Panc1 (cell line): ENCODE results near the gene TWIST2. TPM values are rescaled to one million over a fixed set of nuclear protein-coding genes. Genes with fewer than 3 reads are reported as not detected.

Experiments used
- ATAC-seq: fragments of 200-7000 bp; cut with Tn5 transposase; 2 replicates; pipeline ENCODE4 v1.9.1; 2020; ENCODE audit warnings: mild to moderate bottlenecking, moderate library complexity
- BruUV-seq: library from RNA; stranded (reverse); fragments of 400-500 nt; replicated peaks from 2 replicates; lab custom pipeline; 2021; lab: Mats Ljungman, UMichigan
- CTCF ChIA-PET: fragments of 300-600 bp; sonication (Branson Sonifier 250); formaldehyde crosslinking; loops from one replicate; lab custom pipeline; 2022; ENCODE audit warnings: antibody characterized with exemption; lab: Charles Lee
- POLR2A ChIA-PET: fragments of 300-600 bp; sonication (Branson Sonifier 250); formaldehyde crosslinking; loops from one replicate; lab custom pipeline; 2022; ENCODE audit warnings: antibody characterized with exemption; lab: Charles Lee
- DNase-seq: peaks from one replicate; pipeline ENCODE4 v3.0.0-alpha.2; 2010; ENCODE audit warnings: low read depth, low spot score
- H3K27ac ChIP-seq: 2 replicates; pipeline ENCODE4 v1.5.1; 2011; ENCODE audit warnings: mild to moderate bottlenecking, low read length, inconsistent platforms
- H3K27me3 ChIP-seq: fragments of 200-500 bp; sonication (Bioruptor generic); 2 replicates; pipeline ENCODE4 v1.6.0; 2014; ENCODE audit warnings: low read length, inconsistent platforms; ENCODE audit not compliant: control insufficient read depth, insufficient read depth
- H3K36me3 ChIP-seq: fragments of 200-500 bp; sonication (Bioruptor generic); 2 replicates; pipeline ENCODE4 v1.5.1; 2014; ENCODE audit warnings: inconsistent platforms, mild to moderate bottlenecking, low read length, moderate library complexity; ENCODE audit not compliant: control insufficient read depth, insufficient read depth
- H3K4me1 ChIP-seq: 2 replicates; pipeline ENCODE4 v1.5.1; 2011; ENCODE audit warnings: inconsistent platforms, mild to moderate bottlenecking, low read length, moderate library complexity; ENCODE audit not compliant: control insufficient read depth, insufficient read depth
- H3K4me3 ChIP-seq, 2 experiments: 2 replicates each; pipeline ENCODE4 v1.5.1; 2011 to 2012; ENCODE audit warnings: low read depth in 2 of 2, low read length in 2 of 2, mild to moderate bottlenecking in 2 of 2, inconsistent platforms in 1 of 2, moderate library complexity in 1 of 2
- H3K9me3 ChIP-seq: fragments of 200-500 bp; sonication (Bioruptor generic); 2 replicates; pipeline ENCODE4 v1.5.1; 2014; ENCODE audit warnings: low read depth, mild to moderate bottlenecking, inconsistent platforms, low read length, moderate library complexity; ENCODE audit not compliant: control insufficient read depth, insufficient read depth
- POLR2AphosphoS5 ChIP-seq: IDR thresholded peaks from 2 replicates; pipeline ENCODE4 v1.6.1; 2012; ENCODE audit warnings: mild to moderate bottlenecking, low read depth, low read length, moderate library complexity
- SIN3A ChIP-seq: IDR thresholded peaks from 2 replicates; pipeline ENCODE4 v1.6.1; 2012; ENCODE audit warnings: low read depth, mild to moderate bottlenecking, low read length, moderate library complexity, borderline replicate concordance; ENCODE audit not compliant: insufficient read depth
- TCF7L2 ChIP-seq: IDR thresholded peaks from 2 replicates; pipeline ENCODE4 v1.6.1; 2011; ENCODE audit warnings: mild to moderate bottlenecking, low read depth, low read length, inconsistent platforms
- in situ Hi-C: cut with HindIII; loops from 2 replicates; pipeline ENCODE4 v1.10.0; 2016; ENCODE audit warnings: low sequenced_read_pairs, low pct_unique_long_range_greater_than_20kb
- intact Hi-C: fragments of 100-400 bp; cut with micrococcal nuclease; formaldehyde crosslinking; loops from one replicate; pipeline ENCODE4 v1.10.0; 2022; ENCODE audit not compliant: unreplicated experiment
- total RNA-seq: library from RNA; stranded (reverse); gene quantifications from one replicate; pipeline ENCODE4 v1.2.1, GENCODE V29; 2021; ENCODE audit not compliant: unreplicated experiment
- TF ChIP-seq, protein P1 (sequence below): fragments of 450-650 bp; IDR thresholded peaks from 2 replicates; pipeline ENCODE4 v1.5.1; 2017; ENCODE audit warnings: mild to moderate bottlenecking
- TF ChIP-seq, protein P2 (sequence below), 2 experiments: IDR thresholded peaks; 2 replicates each; pipeline ENCODE4 v1.6.1; 2011 to 2012; ENCODE audit warnings: low read depth in 2 of 2, control low read depth in 1 of 2, low read length in 1 of 2, mild to moderate bottlenecking in 1 of 2, moderate library complexity in 1 of 2; ENCODE audit not compliant: insufficient read depth in 1 of 2

TWIST2 gene
- total RNA-seq, 1 experiment from 2014 or later, result 4.2 TPM

- Histone ChIP-seq H3K27ac (no peak overlapping the region), H3K27me3 (no peaks in the 10 kb centered on the region), H3K4me1 (peaks cover 3% of the 10 kb centered on the region; the same call in 1 of the 2 replicates), H3K4me3 (no peak overlapping the region), H3K36me3 (no peaks in the 10 kb centered on the region), H3K9me3 (no peaks in the 10 kb centered on the region)
- TF ChIP-seq SIN3A (no peak), POLR2AphosphoS5 (no peak)
- no peak for DNase-seq
- ChIA-PET CTCF (no interaction called here), POLR2A (no interaction called here)
- no TSS peak for BruUV-seq
- intact Hi-C loops (no loop called here), in situ Hi-C loops (no loop called here)
- ATAC-seq, result no peak
Observed at GRCh38 chr2:238899386-238899785, 51.5 kb downstream of the TWIST2 start.

- no TSS peak for BruUV-seq
- H3K27me3 ChIP-seq, result no peaks in the 10 kb centered on the region
- DNase-seq, result no peak
- no peaks in the 10 kb centered on the region for H3K4me1 ChIP-seq
- TF ChIP-seq, protein P1, sequence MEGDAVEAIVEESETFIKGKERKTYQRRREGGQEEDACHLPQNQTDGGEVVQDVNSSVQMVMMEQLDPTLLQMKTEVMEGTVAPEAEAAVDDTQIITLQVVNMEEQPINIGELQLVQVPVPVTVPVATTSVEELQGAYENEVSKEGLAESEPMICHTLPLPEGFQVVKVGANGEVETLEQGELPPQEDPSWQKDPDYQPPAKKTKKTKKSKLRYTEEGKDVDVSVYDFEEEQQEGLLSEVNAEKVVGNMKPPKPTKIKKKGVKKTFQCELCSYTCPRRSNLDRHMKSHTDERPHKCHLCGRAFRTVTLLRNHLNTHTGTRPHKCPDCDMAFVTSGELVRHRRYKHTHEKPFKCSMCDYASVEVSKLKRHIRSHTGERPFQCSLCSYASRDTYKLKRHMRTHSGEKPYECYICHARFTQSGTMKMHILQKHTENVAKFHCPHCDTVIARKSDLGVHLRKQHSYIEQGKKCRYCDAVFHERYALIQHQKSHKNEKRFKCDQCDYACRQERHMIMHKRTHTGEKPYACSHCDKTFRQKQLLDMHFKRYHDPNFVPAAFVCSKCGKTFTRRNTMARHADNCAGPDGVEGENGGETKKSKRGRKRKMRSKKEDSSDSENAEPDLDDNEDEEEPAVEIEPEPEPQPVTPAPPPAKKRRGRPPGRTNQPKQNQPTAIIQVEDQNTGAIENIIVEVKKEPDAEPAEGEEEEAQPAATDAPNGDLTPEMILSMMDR, result no peak
- TF ChIP-seq, protein P2, sequence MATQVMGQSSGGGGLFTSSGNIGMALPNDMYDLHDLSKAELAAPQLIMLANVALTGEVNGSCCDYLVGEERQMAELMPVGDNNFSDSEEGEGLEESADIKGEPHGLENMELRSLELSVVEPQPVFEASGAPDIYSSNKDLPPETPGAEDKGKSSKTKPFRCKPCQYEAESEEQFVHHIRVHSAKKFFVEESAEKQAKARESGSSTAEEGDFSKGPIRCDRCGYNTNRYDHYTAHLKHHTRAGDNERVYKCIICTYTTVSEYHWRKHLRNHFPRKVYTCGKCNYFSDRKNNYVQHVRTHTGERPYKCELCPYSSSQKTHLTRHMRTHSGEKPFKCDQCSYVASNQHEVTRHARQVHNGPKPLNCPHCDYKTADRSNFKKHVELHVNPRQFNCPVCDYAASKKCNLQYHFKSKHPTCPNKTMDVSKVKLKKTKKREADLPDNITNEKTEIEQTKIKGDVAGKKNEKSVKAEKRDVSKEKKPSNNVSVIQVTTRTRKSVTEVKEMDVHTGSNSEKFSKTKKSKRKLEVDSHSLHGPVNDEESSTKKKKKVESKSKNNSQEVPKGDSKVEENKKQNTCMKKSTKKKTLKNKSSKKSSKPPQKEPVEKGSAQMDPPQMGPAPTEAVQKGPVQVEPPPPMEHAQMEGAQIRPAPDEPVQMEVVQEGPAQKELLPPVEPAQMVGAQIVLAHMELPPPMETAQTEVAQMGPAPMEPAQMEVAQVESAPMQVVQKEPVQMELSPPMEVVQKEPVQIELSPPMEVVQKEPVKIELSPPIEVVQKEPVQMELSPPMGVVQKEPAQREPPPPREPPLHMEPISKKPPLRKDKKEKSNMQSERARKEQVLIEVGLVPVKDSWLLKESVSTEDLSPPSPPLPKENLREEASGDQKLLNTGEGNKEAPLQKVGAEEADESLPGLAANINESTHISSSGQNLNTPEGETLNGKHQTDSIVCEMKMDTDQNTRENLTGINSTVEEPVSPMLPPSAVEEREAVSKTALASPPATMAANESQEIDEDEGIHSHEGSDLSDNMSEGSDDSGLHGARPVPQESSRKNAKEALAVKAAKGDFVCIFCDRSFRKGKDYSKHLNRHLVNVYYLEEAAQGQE (IDR thresholded peaks at IDR 0.05; ENCODE audit: insufficient read depth in 1 of 2, low read depth in 2 of 2, low read length in 1 of 2), result no peak
- TF ChIP-seq TCF7L2 (no peak), SIN3A (no peak), POLR2AphosphoS5 (no peak)
- CTCF ChIA-PET, result no interaction called here
- in situ Hi-C loops, result no loop called here
- H3K36me3 ChIP-seq, result no peaks in the 10 kb centered on the region
- H3K4me3 ChIP-seq, result no peak overlapping the region
- no peak for ATAC-seq
- POLR2A ChIA-PET, result no interaction called here
- intact Hi-C loops, result no loop called here
- no peaks in the 10 kb centered on the region for H3K9me3 ChIP-seq
- H3K27ac ChIP-seq, result no peak overlapping the region
Observed at GRCh38 chr2:238900511-238900910, 52.6 kb downstream of the TWIST2 start.

DNA sequence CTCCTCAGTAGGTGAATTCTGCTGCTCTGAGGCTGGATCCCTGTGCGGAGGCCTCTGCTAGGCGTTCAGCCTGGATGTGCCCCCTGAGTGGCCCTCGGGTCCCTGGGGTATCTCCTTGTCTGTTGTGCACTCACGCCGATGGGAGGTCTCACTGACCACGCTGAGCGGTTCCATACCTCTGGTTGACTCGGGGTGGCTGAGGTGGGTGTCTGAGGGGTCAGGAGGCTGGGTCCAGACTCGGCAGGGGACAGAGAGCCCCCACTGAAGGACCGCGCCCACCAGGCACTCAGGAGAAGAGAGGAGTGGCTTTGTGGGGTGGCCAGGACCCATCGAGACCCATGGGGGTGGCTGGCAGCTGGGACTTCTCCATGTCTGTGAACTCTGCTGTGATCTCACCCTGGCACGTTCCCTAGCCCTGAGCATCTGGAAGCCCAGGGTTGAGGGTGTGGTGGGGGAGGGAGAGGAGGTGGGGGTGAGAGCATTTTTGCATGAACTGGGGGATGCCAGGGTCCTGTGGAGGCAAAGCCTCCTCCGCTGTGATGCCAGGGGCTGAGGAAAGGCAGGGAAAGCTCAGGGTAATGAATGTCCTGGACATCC, 53.7 kb downstream of the TWIST2 start:
- in situ Hi-C loops, result no loop called here
- Histone ChIP-seq H3K4me1 (no peaks in the 10 kb centered on the region), H3K27me3 (no peaks in the 10 kb centered on the region), H3K27ac (no peak overlapping the region), H3K9me3 (no peaks in the 10 kb centered on the region), H3K4me3 (no peak overlapping the region), H3K36me3 (no peaks in the 10 kb centered on the region)
- POLR2A ChIA-PET, result no interaction called here
- no TSS peak for BruUV-seq
- TF ChIP-seq, protein P2 (IDR thresholded peaks at IDR 0.05; ENCODE audit: insufficient read depth in 1 of 2, low read depth in 2 of 2, low read length in 1 of 2), result no peak
- TF ChIP-seq TCF7L2 (no peak), SIN3A (no peak), POLR2AphosphoS5 (no peak)
- TF ChIP-seq, protein P1, result no peak
- intact Hi-C loops, result no loop called here
- ATAC-seq, result no peak
- no peak for DNase-seq
- CTCF ChIA-PET, result no interaction called here
